Measurements from ENCODE around the gene PTGDS.

- TF ChIP-seq CTCF (IDR thresholded peaks at IDR 0.05 in 8 of 11, conservative IDR thresholded peaks at IDR 0.05 in 3 of 11) (no peak), POLR2A (IDR thresholded peaks at IDR 0.05) (no peak)
Observed at GRCh38 chr9:136997371-136997770, 20.1 kb downstream of the PTGDS start.
